H1 (cell line): ENCODE results near the gene CBARP. TPM values are rescaled to one million over a fixed set of nuclear protein-coding genes. Genes with fewer than 3 reads are reported as not detected.

ENCODE experiments used
- CTCF ChIA-PET: fragments of 300-600 bp; sonication (Branson Sonifier 250); formaldehyde crosslinking; loops from one replicate; lab custom pipeline; 2021; ENCODE audit not compliant: partially characterized antibody; lab: Charles Lee
- POLR2A ChIA-PET: fragments of 300-600 bp; sonication (Branson Sonifier 250); formaldehyde crosslinking; loops from one replicate; lab custom pipeline; 2021; ENCODE audit warnings: inconsistent platforms; ENCODE audit not compliant: partially characterized antibody; lab: Charles Lee
- DNase-seq, 2 experiments: peaks; one replicate each; pipeline versions ENCODE4 v3.0.0 to v3.0.0-alpha.2; 2010 to 2022; ENCODE audit warnings: low spot score in 2 of 2, low read depth in 1 of 2, mixed read lengths in 1 of 2
- FAIRE-seq: peaks from 2 replicates; lab custom pipeline; 2011; peaks lifted over from hg19 to GRCh38; lab: Jason Lieb, UNC
- H2AFZ ChIP-seq: 2 replicates; pipeline ENCODE4 v1.8.1; 2012; ENCODE audit warnings: low read length, inconsistent platforms
- H2AK5ac ChIP-seq: 2 replicates; pipeline ENCODE4 v1.6.1; 2013; ENCODE audit warnings: low read depth, low read length
- H2BK120ac ChIP-seq: replicated peaks from 2 replicates; pipeline ENCODE3; 2013; ENCODE audit warnings: low read depth, low read length, inconsistent platforms
- H2BK12ac ChIP-seq: 2 replicates; pipeline ENCODE4 v1.6.1; 2013; ENCODE audit warnings: low read depth, low read length
- H2BK15ac ChIP-seq: 2 replicates; pipeline ENCODE4 v1.6.1; 2013; ENCODE audit warnings: low read length
- H2BK20ac ChIP-seq: 2 replicates; pipeline ENCODE4 v1.6.1; 2013; ENCODE audit warnings: low read length
- H2BK5ac ChIP-seq: 2 replicates; pipeline ENCODE4 v1.6.1; 2013; ENCODE audit warnings: low read depth, low read length
- H3K14ac ChIP-seq: 2 replicates; pipeline ENCODE4 v1.6.1; 2013; ENCODE audit warnings: inconsistent platforms; ENCODE audit not compliant: insufficient read length
- H3K18ac ChIP-seq: 2 replicates; pipeline ENCODE4 v1.6.1; 2013; ENCODE audit warnings: low read length; ENCODE audit errors: extremely low read depth
- H3K23ac ChIP-seq: 2 replicates; pipeline ENCODE4 v1.6.1; 2013; ENCODE audit warnings: inconsistent platforms; ENCODE audit not compliant: insufficient read length
- H3K23me2 ChIP-seq: 2 replicates; pipeline ENCODE4 v1.6.1; 2013; ENCODE audit warnings: low read depth, low read length
- H3K27ac ChIP-seq: 2 replicates; pipeline ENCODE4 v1.6.1; 2011; ENCODE audit warnings: low read depth, low read length, inconsistent platforms
- H3K27me3 ChIP-seq, 4 experiments: replicated peaks in 1 of 4; 1 replicate in 1 of 4; 2 replicates in 3 of 4; pipeline versions ENCODE4 v1.6.1 to v1.8.1; 2011 to 2013; ENCODE audit warnings: low read length in 3 of 4, mild to moderate bottlenecking in 3 of 4, inconsistent platforms in 2 of 4, mixed read lengths in 2 of 4, moderate library complexity in 1 of 4; ENCODE audit not compliant: control insufficient read depth in 3 of 4, insufficient read depth in 3 of 4; ENCODE audit errors: extremely low read depth in 1 of 4
- H3K36me3 ChIP-seq, 4 experiments: 2 replicates each; pipeline versions ENCODE4 v1.6.1 to v1.8.1; 2011 to 2013; ENCODE audit warnings: mild to moderate bottlenecking in 4 of 4, low read length in 3 of 4, moderate library complexity in 2 of 4, control low read depth in 1 of 4, inconsistent platforms in 1 of 4; ENCODE audit not compliant: insufficient read depth in 4 of 4, control insufficient read depth in 2 of 4
- H3K4ac ChIP-seq: replicated peaks from 2 replicates; pipeline ENCODE3; 2013; ENCODE audit warnings: low read length, low read depth, mixed read lengths, inconsistent platforms; ENCODE audit not compliant: insufficient read length
- H3K4me1 ChIP-seq, 4 experiments: replicated peaks in 1 of 4; 1 replicate in 1 of 4; 2 replicates in 3 of 4; pipeline versions ENCODE4 v1.6.1 to v1.8.1; 2011 to 2013; ENCODE audit warnings: low read length in 3 of 4, inconsistent platforms in 2 of 4, mixed read lengths in 1 of 4; ENCODE audit not compliant: insufficient read depth in 4 of 4, control insufficient read depth in 3 of 4
- H3K4me2 ChIP-seq, 2 experiments: 2 replicates each; pipeline versions ENCODE4 v1.6.1 to v1.8.1; 2011 to 2013; ENCODE audit warnings: low read depth in 2 of 2, low read length in 2 of 2, control low read depth in 1 of 2, inconsistent platforms in 1 of 2, mild to moderate bottlenecking in 1 of 2; ENCODE audit not compliant: insufficient read depth in 1 of 2
- H3K4me3 ChIP-seq, 4 experiments: fragments of 200-600, 300-600 bp in 1 of 4; sonication (generic), shearing (Covaris generic), sonication (Bioruptor Twin) in 1 of 4; 2 replicates each; pipeline versions ENCODE4 v1.5.1 to v1.8.1; 2011 to 2016; ENCODE audit warnings: low read length in 4 of 4, low read depth in 3 of 4, control low read depth in 2 of 4, inconsistent platforms in 2 of 4, mild to moderate bottlenecking in 2 of 4, mixed read lengths in 1 of 4, moderate library complexity in 1 of 4; ENCODE audit not compliant: insufficient read depth in 2 of 4; ENCODE audit errors: extremely low read depth in 1 of 4
- H3K56ac ChIP-seq: replicated peaks from 2 replicates; pipeline ENCODE3; 2013; ENCODE audit warnings: low read depth, mild to moderate bottlenecking, mixed read lengths, low read length, inconsistent platforms; ENCODE audit not compliant: insufficient read length
- H3K79me1 ChIP-seq: 2 replicates; pipeline ENCODE4 v1.6.1; 2013; ENCODE audit warnings: low read depth, low read length, control low read depth
- H3K79me2 ChIP-seq, 2 experiments: 2 replicates each; pipeline versions ENCODE4 v1.6.1 to v1.8.1; 2012 to 2013; ENCODE audit warnings: low read length in 2 of 2, mild to moderate bottlenecking in 2 of 2, inconsistent platforms in 1 of 2; ENCODE audit not compliant: insufficient read depth in 2 of 2, control insufficient read depth in 1 of 2
- H3K9ac ChIP-seq, 4 experiments: replicated peaks in 1 of 4; 1 replicate in 1 of 4; 2 replicates in 3 of 4; pipeline versions ENCODE4 v1.6.1 to v1.8.1; 2011 to 2013; ENCODE audit warnings: low read depth in 3 of 4, low read length in 3 of 4, control low read depth in 2 of 4, mild to moderate bottlenecking in 2 of 4, moderate library complexity in 2 of 4, inconsistent platforms in 1 of 4; ENCODE audit errors: extremely low read depth in 1 of 4
- H3K9me3 ChIP-seq, 2 experiments: 2 replicates each; pipeline versions ENCODE4 v1.6.1 to v1.8.1; 2012 to 2013; ENCODE audit warnings: mild to moderate bottlenecking in 2 of 2, moderate library complexity in 2 of 2, control low read depth in 1 of 2, inconsistent platforms in 1 of 2, low read depth in 1 of 2, low read length in 1 of 2, mixed read lengths in 1 of 2; ENCODE audit not compliant: insufficient read depth in 2 of 2
- H4K20me1 ChIP-seq, 2 experiments: replicated peaks in 1 of 2; 2 replicates each; pipeline versions ENCODE3 to v1.8.1; 2011 to 2013; ENCODE audit warnings: inconsistent platforms in 2 of 2, low read length in 2 of 2, mild to moderate bottlenecking in 1 of 2; ENCODE audit not compliant: insufficient read depth in 2 of 2, control insufficient read depth in 1 of 2
- H4K5ac ChIP-seq: 2 replicates; pipeline ENCODE4 v1.6.1; 2013; ENCODE audit warnings: low read length, low read depth, mixed read lengths, inconsistent platforms; ENCODE audit not compliant: insufficient read length
- H4K8ac ChIP-seq: 2 replicates; pipeline ENCODE4 v1.8.0; 2013; ENCODE audit warnings: mild to moderate bottlenecking, moderate library complexity, low read length, inconsistent platforms; ENCODE audit not compliant: insufficient read depth; ENCODE audit errors: extremely low read depth
- H4K91ac ChIP-seq: replicated peaks from 2 replicates; pipeline ENCODE3; 2013; ENCODE audit warnings: low read length, mixed read lengths, inconsistent platforms; ENCODE audit not compliant: insufficient read length
- ATF2 ChIP-seq: IDR thresholded peaks from 2 replicates; pipeline ENCODE4 v1.6.1; 2012; ENCODE audit warnings: low read length, inconsistent platforms
- CTCF ChIP-seq, 3 experiments: IDR thresholded peaks; 1 replicate in 2 of 3; 2 replicates in 1 of 3; pipeline versions ENCODE4 v1.5.1 to v1.6.1; 2011; ENCODE audit warnings: low read length in 3 of 3, mild to moderate bottlenecking in 3 of 3, inconsistent platforms in 2 of 3, low read depth in 1 of 3, moderate library complexity in 1 of 3; ENCODE audit not compliant: insufficient read depth in 1 of 3; ENCODE audit errors: control extremely low read depth in 1 of 3
- WGBS, 2 experiments: shearing (Covaris generic) in 1 of 2; methylation state at CpG; one replicate each; pipeline versions ENCODE4 v1.1.6 to v1.1.7; 2013 to 2015; ENCODE audit warnings: low lambda C conversion rate in 2 of 2, mixed read lengths in 2 of 2, inconsistent platforms in 1 of 2, low coverage in 1 of 2, missing lambda C conversion rate in 1 of 2; ENCODE audit not compliant: insufficient replicate concordance in 2 of 2, insufficient coverage in 1 of 2, insufficient read length in 1 of 2; ENCODE audit errors: extremely low coverage in 1 of 2, missing lambda C conversion rate in 1 of 2; 5-methylcytosine and 5-hydroxymethylcytosine counted together
- polyA plus RNA-seq, 7 experiments: library from polyadenylated mRNA; depleted of rRNA in 3 of 7; stranded (reverse) in 5 of 7; unstranded in 2 of 7; fragments of >200 nt in 5 of 7; fragments of 200-250 nt in 2 of 7; gene quantifications; 1 replicate in 5 of 7; 2 replicates in 1 of 7; 4 replicates in 1 of 7; pipeline versions ENCODE4 v1.2.1 to v1.2.3, GENCODE V29; 2011 to 2013; ENCODE audit warnings: missing spikeins in 2 of 7, mixed read lengths in 2 of 7
- total RNA-seq: library from RNA; stranded (reverse); fragmentation: NEBNext Ultra II Directional; extraction: Animal tissue kit (Norgen Biotek cat#: 25700); gene quantifications from 2 replicates; pipeline ENCODE4 v1.2.1, GENCODE V29; 2021

CBARP gene
- total and polyA plus RNA-seq, 2 of the 8 experiments (the other 6 are each of a cell fraction or from before 2014, with no cell fraction given): 4.9 to 14.7 TPM

- no peak overlapping the region for H2BK15ac ChIP-seq
- no peak overlapping the region for H2BK20ac ChIP-seq
- H3K4ac ChIP-seq: no peak overlapping the region
- peak in 1 of 2 experiments; percentile 48 for DNase-seq
- no peak overlapping the region for H2BK120ac ChIP-seq
- TF ChIP-seq ATF2: no peak
- TF ChIP-seq CTCF (IDR thresholded peaks at IDR 0.05; ENCODE audit: control extremely low read depth in 1 of 3, insufficient read depth in 1 of 3, low read depth in 1 of 3, low read length in 3 of 3): peak in 2 of 3 experiments; percentile 11 to 26; a peak in 2 of 4 replicates
- TF ChIP-seq, all 59 proteins: peak for 1
- no peak overlapping the region for H4K91ac ChIP-seq
- H3K9me3 ChIP-seq: no peaks in the 10 kb centered on the region
- H3K18ac ChIP-seq: no peak overlapping the region
- 73% methylated on average over 11 of the region's 14 CpGs; no CpG with 5 or more reads in 1 of the 2 experiments for WGBS, 2 experiments
- H3K79me1 ChIP-seq: peaks cover 7% of the 10 kb centered on the region
- CTCF ChIA-PET: interaction anchor here (0.6 to 9.0 kb wide), 37 partner anchors 10 to 215 kb away, joined by 3 to 56 read pairs (median 5); partner anchors contain the start of gene CBARP
- H3K79me2 ChIP-seq: peaks cover 0 to 13% of the 10 kb centered on the region in 2 experiments; a peak in 2 of 4 replicates
- no peak overlapping the region for H3K14ac ChIP-seq
- H4K8ac ChIP-seq: peak overlapping the region; percentile 35; the same call in 1 of the 2 replicates
- peaks cover 21 to 34% of the 10 kb centered on the region in 2 experiments for H4K20me1 ChIP-seq
- H3K4me1 ChIP-seq: peaks cover 0 to 1% (median under 1%) of the 10 kb centered on the region in 4 experiments; a peak in 3 of 7 replicates
- no peak overlapping the region for H3K23ac ChIP-seq
- peaks cover 0 to 49% (median under 1%) of the 10 kb centered on the region in 4 experiments; a peak in 3 of 8 replicates for H3K36me3 ChIP-seq
- no peak for FAIRE-seq
- H2AFZ ChIP-seq: no peak overlapping the region
- H3K4me3 ChIP-seq: no peak overlapping the region
- H3K23me2 ChIP-seq: no peaks in the 10 kb centered on the region
- H3K56ac ChIP-seq: no peak overlapping the region
- H2BK12ac ChIP-seq: no peak overlapping the region
- H2AK5ac ChIP-seq: no peak overlapping the region
- no peak overlapping the region for H3K27ac ChIP-seq
- POLR2A ChIA-PET: interaction anchor here (0.6 to 2.1 kb wide), 13 partner anchors 9 to 203 kb away, joined by 3 to 10 read pairs (median 4); partner anchors contain the start of genes CBARP, CIRBP and CNN2
- H4K5ac ChIP-seq: no peak overlapping the region
- no peaks in the 10 kb centered on the region for H3K27me3 ChIP-seq
- no peak overlapping the region for H3K9ac ChIP-seq
- H3K4me2 ChIP-seq: no peak overlapping the region
- H2BK5ac ChIP-seq: peak overlapping the region; percentile 66; the same call in 1 of the 2 replicates
Observed at GRCh38 chr19:1222394-1222793, 15.4 kb downstream of the CBARP start.
